GM19025 (cell line): ENCODE measurements around the gene SLAMF9.
"Not testable (repeated sequence)": the region's sequence is repeated elsewhere in the genome, so short reads cannot be mapped to it uniquely, and the experiment has no call there.

ENCODE experiments used
- ATAC-seq: cut with Tn5 transposase; IDR thresholded peaks from one replicate; pipeline ENCODE4 v1.9.1; 2021; ENCODE audit warnings: mild to moderate bottlenecking, low read depth, moderate library complexity; ENCODE audit not compliant: unreplicated experiment

SLAMF9 gene

GRCh38 chr1:159904036-159904435 is 50.0 kb downstream of the SLAMF9 start:
- ATAC-seq, result not testable (repeated sequence)

GRCh38 chr1:159902541-159902940 is 51.5 kb downstream of the SLAMF9 start:
- no peak for ATAC-seq
